ENCODE measurements around the gene FAM184A. TPM values are rescaled to one million over a fixed set of nuclear protein-coding genes. Genes with fewer than 3 reads are reported as not detected.
"Not testable (repeated sequence)": the region's sequence is repeated elsewhere in the genome, so short reads cannot be mapped to it uniquely, and the experiment has no call there.

FAM184A gene
- total RNA-seq, 1 donor from 2014 or later: 7.5 TPM

DNA sequence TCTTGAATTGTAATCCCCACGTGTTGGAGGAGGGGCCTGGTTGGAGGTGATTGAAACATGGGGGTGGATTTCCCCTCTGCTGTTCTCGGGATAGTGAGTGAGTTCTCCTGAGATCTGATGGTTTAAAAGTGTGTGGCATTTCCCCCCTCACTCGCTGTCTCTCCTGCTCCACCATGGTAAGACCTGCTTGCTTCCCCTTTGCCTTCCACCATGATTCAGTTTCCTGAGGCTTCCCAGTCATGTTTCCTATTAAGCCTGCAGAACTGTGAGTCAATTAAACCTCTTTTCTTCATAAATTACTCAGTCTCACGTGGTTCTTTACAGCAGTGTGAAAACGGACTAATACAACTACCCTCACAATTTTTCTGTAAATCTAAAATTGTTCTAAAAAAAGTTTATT lies 26.8 kb upstream of the FAM184A start:
- no peaks in the 10 kb centered on the region for H3K4me1 Mint-ChIP-seq (ENCODE audit: unreplicated experiment)
- no peaks in the 10 kb centered on the region for H3K9me3 Mint-ChIP-seq
- no peak overlapping the region for H3K4me3 Mint-ChIP-seq
- H3K27ac Mint-ChIP-seq: no peak overlapping the region
- DNase-seq (ENCODE audit: extremely low spot score, unreplicated experiment): no peak
- TF ChIP-seq, protein P1, sequence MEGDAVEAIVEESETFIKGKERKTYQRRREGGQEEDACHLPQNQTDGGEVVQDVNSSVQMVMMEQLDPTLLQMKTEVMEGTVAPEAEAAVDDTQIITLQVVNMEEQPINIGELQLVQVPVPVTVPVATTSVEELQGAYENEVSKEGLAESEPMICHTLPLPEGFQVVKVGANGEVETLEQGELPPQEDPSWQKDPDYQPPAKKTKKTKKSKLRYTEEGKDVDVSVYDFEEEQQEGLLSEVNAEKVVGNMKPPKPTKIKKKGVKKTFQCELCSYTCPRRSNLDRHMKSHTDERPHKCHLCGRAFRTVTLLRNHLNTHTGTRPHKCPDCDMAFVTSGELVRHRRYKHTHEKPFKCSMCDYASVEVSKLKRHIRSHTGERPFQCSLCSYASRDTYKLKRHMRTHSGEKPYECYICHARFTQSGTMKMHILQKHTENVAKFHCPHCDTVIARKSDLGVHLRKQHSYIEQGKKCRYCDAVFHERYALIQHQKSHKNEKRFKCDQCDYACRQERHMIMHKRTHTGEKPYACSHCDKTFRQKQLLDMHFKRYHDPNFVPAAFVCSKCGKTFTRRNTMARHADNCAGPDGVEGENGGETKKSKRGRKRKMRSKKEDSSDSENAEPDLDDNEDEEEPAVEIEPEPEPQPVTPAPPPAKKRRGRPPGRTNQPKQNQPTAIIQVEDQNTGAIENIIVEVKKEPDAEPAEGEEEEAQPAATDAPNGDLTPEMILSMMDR (conservative IDR thresholded peaks at IDR 0.05): no peak
- no peaks in the 10 kb centered on the region for H3K36me3 Mint-ChIP-seq
- no peaks in the 10 kb centered on the region for H3K27me3 Mint-ChIP-seq

DNA sequence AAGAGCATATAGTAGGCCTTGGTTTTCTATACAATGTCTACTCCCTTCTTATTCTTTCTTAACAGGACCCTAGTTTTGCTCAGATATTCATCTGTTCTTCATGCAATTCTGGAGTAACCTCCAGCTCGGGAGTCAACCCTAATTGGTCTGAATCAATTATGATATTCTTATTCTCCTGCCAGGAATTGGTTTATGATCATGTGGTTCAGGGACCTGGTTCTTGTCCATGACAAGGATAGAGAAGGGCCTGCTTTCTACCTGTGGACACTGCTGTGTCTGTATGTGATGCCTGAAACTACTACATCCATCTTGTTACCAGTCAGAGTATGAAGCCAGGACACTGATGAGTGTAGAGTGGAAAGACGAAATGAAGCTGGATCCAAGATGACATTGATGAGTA lies 24.4 kb upstream of the FAM184A start:
- no peaks in the 10 kb centered on the region for H3K36me3 Mint-ChIP-seq
- H3K27ac Mint-ChIP-seq: no peak overlapping the region
- no peak for DNase-seq (ENCODE audit: extremely low spot score, unreplicated experiment)
- no peaks in the 10 kb centered on the region for H3K27me3 Mint-ChIP-seq
- no peak overlapping the region for H3K4me3 Mint-ChIP-seq
- H3K4me1 Mint-ChIP-seq (ENCODE audit: unreplicated experiment): no peaks in the 10 kb centered on the region
- TF ChIP-seq, protein P1 (conservative IDR thresholded peaks at IDR 0.05): no peak
- no peaks in the 10 kb centered on the region for H3K9me3 Mint-ChIP-seq

DNA sequence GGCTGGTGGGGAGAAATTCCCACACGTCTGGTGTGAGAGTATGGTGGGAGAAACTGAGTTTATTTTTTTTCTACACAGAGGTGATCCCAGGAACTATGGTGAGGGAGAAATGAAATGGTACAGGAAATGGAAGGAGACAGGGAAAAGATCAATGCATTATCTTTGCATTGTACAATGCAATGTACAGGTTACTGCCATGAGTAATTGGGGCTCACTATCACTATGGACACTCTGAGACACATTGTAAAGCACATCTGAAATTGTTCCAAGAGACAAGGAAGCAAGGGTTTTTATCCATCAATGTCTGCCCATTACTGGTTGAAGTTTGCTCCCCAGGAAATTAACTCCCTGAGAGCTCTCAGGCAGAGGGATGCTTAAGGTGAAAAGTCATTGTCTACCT lies 21.7 kb upstream of the FAM184A start:
- TF ChIP-seq, protein P1 (conservative IDR thresholded peaks at IDR 0.05): no peak
- Mint-ChIP-seq H3K9me3 (no peaks in the 10 kb centered on the region), H3K27ac (no peak overlapping the region), H3K4me3 (no peak overlapping the region), H3K27me3 (no peaks in the 10 kb centered on the region), H3K36me3 (no peaks in the 10 kb centered on the region), H3K4me1 (ENCODE audit: unreplicated experiment) (peaks cover 6% of the 10 kb centered on the region)
- DNase-seq (ENCODE audit: extremely low spot score, unreplicated experiment): no peak

DNA sequence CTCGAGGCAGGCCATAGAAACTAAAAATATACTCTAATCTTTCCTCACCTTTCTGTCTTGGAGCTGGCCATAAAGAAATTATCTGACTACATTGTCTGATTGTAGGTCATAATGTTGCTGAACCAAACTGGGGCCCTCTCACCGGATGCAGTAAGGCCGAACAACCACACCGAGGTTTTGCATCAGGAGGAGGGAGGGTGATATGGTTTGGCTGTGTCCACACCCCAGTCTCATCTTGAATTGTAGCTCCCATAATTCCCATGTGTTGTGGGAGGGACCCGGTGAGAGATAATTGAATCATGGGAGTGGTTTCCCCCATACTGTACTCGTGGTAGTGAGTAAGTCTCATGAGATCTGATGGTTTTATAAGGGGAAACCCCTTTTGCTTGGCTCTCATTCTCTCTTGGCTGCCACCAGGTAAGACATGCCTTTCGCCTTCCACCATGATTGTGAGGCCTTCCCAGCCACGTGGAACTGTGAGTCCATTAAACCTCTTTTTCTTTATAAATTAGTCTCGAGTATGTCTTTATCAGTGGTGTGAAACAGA lies 19.4 kb upstream of the FAM184A start:
- H3K27ac Mint-ChIP-seq; H3K36me3 Mint-ChIP-seq; H3K4me3 Mint-ChIP-seq; H3K9me3 Mint-ChIP-seq; H3K27me3 Mint-ChIP-seq; DNase-seq (ENCODE audit: extremely low spot score, unreplicated experiment); H3K4me1 Mint-ChIP-seq (ENCODE audit: unreplicated experiment): not testable (repeated sequence)

DNA sequence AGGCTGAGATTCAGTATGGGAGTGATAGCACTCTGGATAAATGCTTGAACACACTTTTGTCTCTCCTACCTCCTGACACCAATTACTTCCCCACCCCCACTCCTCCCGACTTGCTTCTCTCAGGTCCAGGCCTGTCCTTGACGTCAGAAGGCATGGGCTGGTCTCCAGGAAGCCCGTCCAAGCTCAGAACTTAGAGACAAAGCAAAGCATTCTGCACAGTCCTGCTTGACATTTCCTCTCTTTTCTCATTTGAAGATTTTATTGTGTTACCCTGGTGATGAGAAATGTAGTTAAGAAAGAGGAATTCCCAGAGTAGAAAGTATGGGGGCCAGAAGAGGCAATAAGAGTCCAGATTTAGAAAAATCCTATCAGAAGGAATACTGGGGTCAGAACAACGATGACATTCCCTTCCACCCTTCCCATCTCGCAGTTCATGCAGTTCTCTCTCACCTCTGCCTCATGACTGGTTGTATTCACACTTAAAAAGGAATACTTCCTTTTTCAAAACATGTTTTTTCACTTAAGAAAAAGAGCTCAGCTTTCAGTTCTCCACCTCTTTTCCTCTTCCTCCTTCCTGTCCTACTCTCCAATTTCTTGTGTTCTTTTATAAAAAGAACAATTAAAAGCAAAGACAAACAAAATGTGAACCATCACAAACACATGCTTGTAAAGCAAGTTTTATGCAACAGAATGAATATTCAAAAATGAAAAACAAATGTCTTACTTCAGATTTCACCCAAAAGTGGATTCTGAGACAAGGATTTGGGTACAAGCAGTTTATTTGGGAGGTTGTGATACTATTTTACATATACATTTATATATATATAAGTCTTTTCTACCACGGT lies 18.5 kb upstream of the FAM184A start:
- Mint-ChIP-seq H3K36me3 (no peaks in the 10 kb centered on the region), H3K27ac (peak overlapping the region; percentile 18)
- no peak for DNase-seq (ENCODE audit: extremely low spot score, unreplicated experiment)

DNA sequence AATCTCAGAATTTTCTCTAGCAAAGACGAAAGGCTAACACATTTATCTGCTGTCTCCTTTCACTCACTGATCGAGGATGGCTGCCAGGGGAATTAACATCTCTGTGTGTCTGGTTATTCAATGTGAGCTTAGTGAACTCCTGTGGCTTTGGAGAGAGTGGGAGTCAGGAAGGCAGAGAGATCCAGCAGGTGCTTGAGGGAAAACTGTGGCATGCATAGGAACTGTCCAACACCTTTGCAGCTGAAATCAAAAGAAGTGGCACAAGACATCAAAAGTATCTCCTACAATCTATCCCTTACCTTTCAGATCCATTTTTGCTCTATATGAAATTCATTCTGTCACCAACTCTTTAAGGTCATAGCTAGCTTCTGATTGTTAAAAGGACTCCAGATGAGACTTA lies 11.8 kb upstream of the FAM184A start:
- Mint-ChIP-seq H3K9me3 (no peaks in the 10 kb centered on the region), H3K27ac (no peak overlapping the region), H3K27me3 (peaks cover 5% of the 10 kb centered on the region), H3K4me1 (ENCODE audit: unreplicated experiment) (no peaks in the 10 kb centered on the region), H3K4me3 (no peak overlapping the region), H3K36me3 (no peaks in the 10 kb centered on the region)
- TF ChIP-seq, protein P1 (conservative IDR thresholded peaks at IDR 0.05): no peak
- no peak for DNase-seq (ENCODE audit: extremely low spot score, unreplicated experiment)

More for the DNA sequence above, 18.5 kb upstream of the FAM184A start:
- H3K27me3 Mint-ChIP-seq: no peaks in the 10 kb centered on the region
- H3K9me3 Mint-ChIP-seq: no peaks in the 10 kb centered on the region
- TF ChIP-seq, protein P1 (conservative IDR thresholded peaks at IDR 0.05): no peak
- no peak overlapping the region for H3K4me3 Mint-ChIP-seq
- H3K4me1 Mint-ChIP-seq (ENCODE audit: unreplicated experiment): peaks cover 6% of the 10 kb centered on the region

Measured in type B pancreatic cell (in vitro differentiated cells).